Measurements from ENCODE around the gene EZH2.

GRCh38 chr7:148863324-148863723 is 20.8 kb downstream of the EZH2 start:
- no peak for TF ChIP-seq POLR2A (IDR thresholded peaks at IDR 0.05)
- TF ChIP-seq, protein P1, sequence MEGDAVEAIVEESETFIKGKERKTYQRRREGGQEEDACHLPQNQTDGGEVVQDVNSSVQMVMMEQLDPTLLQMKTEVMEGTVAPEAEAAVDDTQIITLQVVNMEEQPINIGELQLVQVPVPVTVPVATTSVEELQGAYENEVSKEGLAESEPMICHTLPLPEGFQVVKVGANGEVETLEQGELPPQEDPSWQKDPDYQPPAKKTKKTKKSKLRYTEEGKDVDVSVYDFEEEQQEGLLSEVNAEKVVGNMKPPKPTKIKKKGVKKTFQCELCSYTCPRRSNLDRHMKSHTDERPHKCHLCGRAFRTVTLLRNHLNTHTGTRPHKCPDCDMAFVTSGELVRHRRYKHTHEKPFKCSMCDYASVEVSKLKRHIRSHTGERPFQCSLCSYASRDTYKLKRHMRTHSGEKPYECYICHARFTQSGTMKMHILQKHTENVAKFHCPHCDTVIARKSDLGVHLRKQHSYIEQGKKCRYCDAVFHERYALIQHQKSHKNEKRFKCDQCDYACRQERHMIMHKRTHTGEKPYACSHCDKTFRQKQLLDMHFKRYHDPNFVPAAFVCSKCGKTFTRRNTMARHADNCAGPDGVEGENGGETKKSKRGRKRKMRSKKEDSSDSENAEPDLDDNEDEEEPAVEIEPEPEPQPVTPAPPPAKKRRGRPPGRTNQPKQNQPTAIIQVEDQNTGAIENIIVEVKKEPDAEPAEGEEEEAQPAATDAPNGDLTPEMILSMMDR (IDR thresholded peaks at IDR 0.05), result no peak
- no peak for TF ChIP-seq POLR2AphosphoS5 (IDR thresholded peaks at IDR 0.05)
- no peak for TF ChIP-seq EP300 (IDR thresholded peaks at IDR 0.05)
